Measurements from ENCODE around the gene ASPSCR1. TPM values are rescaled to one million over a fixed set of nuclear protein-coding genes. Genes with fewer than 3 reads are reported as not detected.

Gene ASPSCR1
- total and polyA plus RNA-seq, 2 of the 13 experiments (the other 11 are each of a cell fraction or from before 2014, with no cell fraction given), result 274 to 314 TPM

DNA sequence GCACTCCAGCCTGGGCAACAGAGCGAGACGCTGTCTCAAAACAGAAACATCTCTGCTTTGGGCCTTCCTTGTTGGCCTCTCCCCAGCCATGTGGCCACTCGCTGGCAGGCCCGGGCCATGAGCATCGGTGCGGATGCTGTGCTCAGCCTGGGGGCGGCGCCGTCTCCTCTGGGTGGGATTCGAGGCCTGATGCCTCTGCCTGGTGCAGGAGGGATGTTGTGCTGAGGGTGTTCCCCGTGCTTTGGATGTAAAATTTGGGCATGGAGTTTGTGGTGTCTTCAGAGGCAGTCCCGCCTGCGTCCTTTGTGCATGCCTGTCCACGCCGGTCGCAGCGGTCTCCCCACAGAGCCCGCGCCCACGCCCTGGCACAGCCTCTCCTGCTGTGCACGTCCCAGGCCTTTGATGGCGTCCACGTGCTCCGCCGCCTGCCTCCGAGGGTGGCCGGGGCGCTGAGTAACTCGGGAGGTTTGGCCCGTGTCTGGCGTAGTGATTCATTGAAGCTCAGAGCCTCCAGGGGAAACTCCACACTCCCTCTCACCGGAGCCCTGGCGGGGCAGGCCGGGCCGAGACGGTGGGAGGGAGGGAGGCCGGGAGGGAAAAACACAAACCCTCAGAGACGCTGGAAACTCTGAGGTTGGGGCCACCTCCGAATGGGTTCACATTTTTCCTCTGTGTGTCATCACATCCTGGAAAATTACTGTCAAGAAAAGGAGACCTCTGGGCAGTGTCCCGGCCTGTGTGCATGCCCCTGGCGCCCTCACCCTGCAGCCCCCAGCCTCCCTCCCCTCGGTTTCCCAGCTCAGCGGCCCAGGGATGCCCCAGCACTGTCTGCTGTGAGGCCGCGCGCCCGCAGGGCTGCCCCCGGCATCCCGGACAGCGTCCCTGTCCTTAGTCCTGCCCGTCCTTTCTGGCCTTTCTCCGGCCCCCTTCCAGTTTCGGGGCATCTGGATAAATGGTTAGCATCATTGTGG, 26.3 kb downstream of the ASPSCR1 start (continued):
- TF ChIP-seq, protein P1, sequence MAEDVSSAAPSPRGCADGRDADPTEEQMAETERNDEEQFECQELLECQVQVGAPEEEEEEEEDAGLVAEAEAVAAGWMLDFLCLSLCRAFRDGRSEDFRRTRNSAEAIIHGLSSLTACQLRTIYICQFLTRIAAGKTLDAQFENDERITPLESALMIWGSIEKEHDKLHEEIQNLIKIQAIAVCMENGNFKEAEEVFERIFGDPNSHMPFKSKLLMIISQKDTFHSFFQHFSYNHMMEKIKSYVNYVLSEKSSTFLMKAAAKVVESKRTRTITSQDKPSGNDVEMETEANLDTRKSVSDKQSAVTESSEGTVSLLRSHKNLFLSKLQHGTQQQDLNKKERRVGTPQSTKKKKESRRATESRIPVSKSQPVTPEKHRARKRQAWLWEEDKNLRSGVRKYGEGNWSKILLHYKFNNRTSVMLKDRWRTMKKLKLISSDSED (CRISPR knock-in tag; IDR thresholded peaks at IDR 0.05), result no peak; the same call in 1 of the 2 replicates
- TF ChIP-seq TAF1 (CRISPR knock-in tag; IDR thresholded peaks at IDR 0.05) (peak; percentile 61), MAF1 (CRISPR knock-in tag; IDR thresholded peaks at IDR 0.05; ENCODE audit: borderline replicate concordance) (peak; percentile 73; the same call in 1 of the 2 replicates), ZNF543 (CRISPR knock-in tag; IDR thresholded peaks at IDR 0.05) (peak; percentile 97), MATR3 (CRISPR knock-in tag; IDR thresholded peaks at IDR 0.05) (no peak), ZNF205 (CRISPR knock-in tag; IDR thresholded peaks at IDR 0.05) (peak; percentile 47; the same call in 1 of the 2 replicates), SETDB1 (CRISPR knock-in tag; IDR thresholded peaks at IDR 0.05; ENCODE audit: borderline replicate concordance) (no peak), ZNF557 (CRISPR knock-in tag; IDR thresholded peaks at IDR 0.05) (no peak), NFYC (CRISPR knock-in tag; IDR thresholded peaks at IDR 0.05) (no peak; the same call in 1 of the 2 replicates), ZKSCAN5 (CRISPR knock-in tag; IDR thresholded peaks at IDR 0.05) (no peak), ZNF720 (CRISPR knock-in tag; IDR thresholded peaks at IDR 0.05) (no peak; the same call in 1 of the 2 replicates), XRCC5 (optimal IDR thresholded peaks at IDR 0.05; ENCODE audit: low read length) (no peak), PHF21A (CRISPR knock-in tag; IDR thresholded peaks at IDR 0.05) (peak; percentile 96), PCBP1 (IDR thresholded peaks at IDR 0.05; ENCODE audit: borderline replicate concordance, low read depth, low read length) (no peak), ZIK1 (CRISPR knock-in tag; IDR thresholded peaks at IDR 0.05; ENCODE audit: borderline replicate concordance, low read depth) (peak; percentile 67)
- TF ChIP-seq, protein P2, sequence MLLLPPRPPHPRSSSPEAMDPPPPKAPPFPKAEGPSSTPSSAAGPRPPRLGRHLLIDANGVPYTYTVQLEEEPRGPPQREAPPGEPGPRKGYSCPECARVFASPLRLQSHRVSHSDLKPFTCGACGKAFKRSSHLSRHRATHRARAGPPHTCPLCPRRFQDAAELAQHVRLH (CRISPR knock-in tag; IDR thresholded peaks at IDR 0.05; ENCODE audit: borderline replicate concordance, low read depth), result peak; percentile 43; the same call in 1 of the 2 replicates
- TF ChIP-seq, protein P3, sequence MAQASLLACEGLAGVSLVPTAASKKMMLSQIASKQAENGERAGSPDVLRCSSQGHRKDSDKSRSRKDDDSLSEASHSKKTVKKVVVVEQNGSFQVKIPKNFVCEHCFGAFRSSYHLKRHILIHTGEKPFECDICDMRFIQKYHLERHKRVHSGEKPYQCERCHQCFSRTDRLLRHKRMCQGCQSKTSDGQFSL (CRISPR knock-in tag; IDR thresholded peaks at IDR 0.05), result no peak; the same call in 1 of the 2 replicates
- TF ChIP-seq, protein P4, sequence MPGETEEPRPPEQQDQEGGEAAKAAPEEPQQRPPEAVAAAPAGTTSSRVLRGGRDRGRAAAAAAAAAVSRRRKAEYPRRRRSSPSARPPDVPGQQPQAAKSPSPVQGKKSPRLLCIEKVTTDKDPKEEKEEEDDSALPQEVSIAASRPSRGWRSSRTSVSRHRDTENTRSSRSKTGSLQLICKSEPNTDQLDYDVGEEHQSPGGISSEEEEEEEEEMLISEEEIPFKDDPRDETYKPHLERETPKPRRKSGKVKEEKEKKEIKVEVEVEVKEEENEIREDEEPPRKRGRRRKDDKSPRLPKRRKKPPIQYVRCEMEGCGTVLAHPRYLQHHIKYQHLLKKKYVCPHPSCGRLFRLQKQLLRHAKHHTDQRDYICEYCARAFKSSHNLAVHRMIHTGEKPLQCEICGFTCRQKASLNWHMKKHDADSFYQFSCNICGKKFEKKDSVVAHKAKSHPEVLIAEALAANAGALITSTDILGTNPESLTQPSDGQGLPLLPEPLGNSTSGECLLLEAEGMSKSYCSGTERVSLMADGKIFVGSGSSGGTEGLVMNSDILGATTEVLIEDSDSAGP (CRISPR knock-in tag; IDR thresholded peaks at IDR 0.05; ENCODE audit: borderline replicate concordance), result peak; percentile 91
- TF ChIP-seq, protein P5, sequence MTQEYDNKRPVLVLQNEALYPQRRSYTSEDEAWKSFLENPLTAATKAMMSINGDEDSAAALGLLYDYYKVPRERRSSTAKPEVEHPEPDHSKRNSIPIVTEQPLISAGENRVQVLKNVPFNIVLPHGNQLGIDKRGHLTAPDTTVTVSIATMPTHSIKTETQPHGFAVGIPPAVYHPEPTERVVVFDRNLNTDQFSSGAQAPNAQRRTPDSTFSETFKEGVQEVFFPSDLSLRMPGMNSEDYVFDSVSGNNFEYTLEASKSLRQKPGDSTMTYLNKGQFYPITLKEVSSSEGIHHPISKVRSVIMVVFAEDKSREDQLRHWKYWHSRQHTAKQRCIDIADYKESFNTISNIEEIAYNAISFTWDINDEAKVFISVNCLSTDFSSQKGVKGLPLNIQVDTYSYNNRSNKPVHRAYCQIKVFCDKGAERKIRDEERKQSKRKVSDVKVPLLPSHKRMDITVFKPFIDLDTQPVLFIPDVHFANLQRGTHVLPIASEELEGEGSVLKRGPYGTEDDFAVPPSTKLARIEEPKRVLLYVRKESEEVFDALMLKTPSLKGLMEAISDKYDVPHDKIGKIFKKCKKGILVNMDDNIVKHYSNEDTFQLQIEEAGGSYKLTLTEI (CRISPR knock-in tag; conservative IDR thresholded peaks at IDR 0.05), result no peak
- TF ChIP-seq, protein P6, sequence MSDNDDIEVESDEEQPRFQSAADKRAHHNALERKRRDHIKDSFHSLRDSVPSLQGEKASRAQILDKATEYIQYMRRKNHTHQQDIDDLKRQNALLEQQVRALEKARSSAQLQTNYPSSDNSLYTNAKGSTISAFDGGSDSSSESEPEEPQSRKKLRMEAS (IDR thresholded peaks at IDR 0.05), result no peak
- TF ChIP-seq, protein P7, sequence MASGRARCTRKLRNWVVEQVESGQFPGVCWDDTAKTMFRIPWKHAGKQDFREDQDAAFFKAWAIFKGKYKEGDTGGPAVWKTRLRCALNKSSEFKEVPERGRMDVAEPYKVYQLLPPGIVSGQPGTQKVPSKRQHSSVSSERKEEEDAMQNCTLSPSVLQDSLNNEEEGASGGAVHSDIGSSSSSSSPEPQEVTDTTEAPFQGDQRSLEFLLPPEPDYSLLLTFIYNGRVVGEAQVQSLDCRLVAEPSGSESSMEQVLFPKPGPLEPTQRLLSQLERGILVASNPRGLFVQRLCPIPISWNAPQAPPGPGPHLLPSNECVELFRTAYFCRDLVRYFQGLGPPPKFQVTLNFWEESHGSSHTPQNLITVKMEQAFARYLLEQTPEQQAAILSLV (CRISPR knock-in tag; IDR thresholded peaks at IDR 0.05; ENCODE audit: borderline replicate concordance), result no peak; the same call in none of the 2 replicates
